ENCODE data around the gene AGO3.

GRCh38 chr1:35887508-35887907 is 43.4 kb upstream of the AGO3 start:
- no peak for TF ChIP-seq CTCF (IDR thresholded peaks at IDR 0.05)
- TF ChIP-seq POLR2AphosphoS5 (IDR thresholded peaks at IDR 0.05), result no peak

All from suprapubic skin (tissue), 3 donors.